Activated naive CD4-positive, alpha-beta T cell treated with anti-CD3 and anti-CD28 coated beads, Interleukin-2, amount 10 ng/mL, durations not matched to agents 7 days and 5 days (primary cell): ENCODE measurements around the gene HDAC10.
A peak's percentile ranks its signal among the peaks of the same experiment; 100 is the strongest.

Experiments used
- CTCF ChIA-PET: fragments of 350-600 bp; sonication (Branson Sonifier 250); formaldehyde crosslinking; loops from one replicate; lab custom pipeline; 2021; ENCODE audit warnings: antibody characterized with exemption; lab: Charles Lee
- DNase-seq: peaks from one replicate; pipeline ENCODE4 v3.0.0-alpha.2; 2020
- H3K27ac Mint-ChIP-seq: one replicate; pipeline ENCODE4 v1.8.0; 2021; ENCODE audit warnings: mild to moderate bottlenecking, moderate library complexity, mixed read lengths
- H3K27me3 Mint-ChIP-seq: one replicate; pipeline ENCODE4 v1.8.0; 2021; ENCODE audit warnings: mild to moderate bottlenecking, mixed read lengths
- H3K36me3 Mint-ChIP-seq: one replicate; pipeline ENCODE4 v1.8.0; 2021; ENCODE audit warnings: mixed read lengths
- H3K4me1 Mint-ChIP-seq: one replicate; pipeline ENCODE4 v1.8.0; 2021; ENCODE audit warnings: mixed read lengths
- H3K4me3 Mint-ChIP-seq: one replicate; pipeline ENCODE4 v1.8.0; 2021; ENCODE audit warnings: mild to moderate bottlenecking, moderate library complexity, mixed read lengths
- H3K9me3 Mint-ChIP-seq: one replicate; pipeline ENCODE4 v1.8.0; 2021; ENCODE audit warnings: mixed read lengths

HDAC10 gene

GRCh38 chr22:50236731-50237409, 14.2 kb downstream of the HDAC10 start:
- DNase-seq = peak; percentile 43
- no peaks in the 10 kb centered on the region for H3K27me3 Mint-ChIP-seq
- H3K4me1 Mint-ChIP-seq = peaks cover 10% of the 10 kb centered on the region
- H3K36me3 Mint-ChIP-seq = peaks cover 31% of the 10 kb centered on the region
- no peak overlapping the region for H3K27ac Mint-ChIP-seq
- CTCF ChIA-PET = interaction anchor here (1.3 kb wide), 2 partner anchors 10 to 105 kb away, joined by 3 to 5 read pairs; no protein-coding TSS in a partner anchor
- no peak overlapping the region for H3K4me3 Mint-ChIP-seq
- H3K9me3 Mint-ChIP-seq = peaks cover 9% of the 10 kb centered on the region

GRCh38 chr22:50233223-50233622, 17.8 kb downstream of the HDAC10 start:
- Mint-ChIP-seq H3K27me3 (no peaks in the 10 kb centered on the region), H3K27ac (no peak overlapping the region), H3K9me3 (peaks cover 9% of the 10 kb centered on the region), H3K4me3 (no peak overlapping the region), H3K36me3 (peaks cover 39% of the 10 kb centered on the region), H3K4me1 (no peaks in the 10 kb centered on the region)
- CTCF ChIA-PET = interaction anchor here (1.3 kb wide), 1 partner anchor 8 kb away, joined by 4 read pairs; no protein-coding TSS in a partner anchor
- no peak for DNase-seq

GRCh38 chr22:50232481-50233151, 18.4 kb downstream of the HDAC10 start:
- no peak overlapping the region for H3K4me3 Mint-ChIP-seq
- CTCF ChIA-PET = interaction anchor here (1.3 kb wide), 1 partner anchor 9 kb away, joined by 4 read pairs; no protein-coding TSS in a partner anchor
- no peak for DNase-seq
- H3K9me3 Mint-ChIP-seq = peaks cover 9% of the 10 kb centered on the region
- H3K36me3 Mint-ChIP-seq = peaks cover 36% of the 10 kb centered on the region
- no peaks in the 10 kb centered on the region for H3K4me1 Mint-ChIP-seq
- no peak overlapping the region for H3K27ac Mint-ChIP-seq
- no peaks in the 10 kb centered on the region for H3K27me3 Mint-ChIP-seq

GRCh38 chr22:50229370-50229769, 21.7 kb downstream of the HDAC10 start:
- peaks cover 24% of the 10 kb centered on the region for H3K36me3 Mint-ChIP-seq
- CTCF ChIA-PET = no interaction called here
- DNase-seq = no peak
- no peaks in the 10 kb centered on the region for H3K9me3 Mint-ChIP-seq
- H3K4me3 Mint-ChIP-seq = no peak overlapping the region
- no peaks in the 10 kb centered on the region for H3K27me3 Mint-ChIP-seq
- H3K27ac Mint-ChIP-seq = no peak overlapping the region
- H3K4me1 Mint-ChIP-seq = no peaks in the 10 kb centered on the region

- Mint-ChIP-seq H3K9me3 (no peaks in the 10 kb centered on the region), H3K27me3 (no peaks in the 10 kb centered on the region), H3K36me3 (peaks cover 27% of the 10 kb centered on the region), H3K27ac (no peak overlapping the region), H3K4me1 (no peaks in the 10 kb centered on the region), H3K4me3 (no peak overlapping the region)
- CTCF ChIA-PET = no interaction called here
- DNase-seq = no peak
Measured at GRCh38 chr22:50228366-50228765, 22.7 kb downstream of the HDAC10 start.

- no peak for DNase-seq
- Mint-ChIP-seq H3K4me1 (no peaks in the 10 kb centered on the region), H3K36me3 (peaks cover 27% of the 10 kb centered on the region), H3K27me3 (no peaks in the 10 kb centered on the region), H3K27ac (no peak overlapping the region), H3K4me3 (no peak overlapping the region), H3K9me3 (no peaks in the 10 kb centered on the region)
- CTCF ChIA-PET = interaction anchor here (1.4 kb wide), 1 partner anchor 10 kb away, joined by 3 read pairs; no protein-coding TSS in a partner anchor
Measured at GRCh38 chr22:50227579-50228215, 23.4 kb downstream of the HDAC10 start.

GRCh38 chr22:50226875-50227165, 24.2 kb downstream of the HDAC10 start:
- Mint-ChIP-seq H3K4me1 (no peaks in the 10 kb centered on the region), H3K36me3 (peaks cover 29% of the 10 kb centered on the region), H3K9me3 (no peaks in the 10 kb centered on the region), H3K4me3 (no peak overlapping the region), H3K27me3 (no peaks in the 10 kb centered on the region), H3K27ac (no peak overlapping the region)
- CTCF ChIA-PET = interaction anchor here (1.4 kb wide), 1 partner anchor 10 kb away, joined by 3 read pairs; no protein-coding TSS in a partner anchor
- DNase-seq = no peak

- H3K9me3 Mint-ChIP-seq = no peaks in the 10 kb centered on the region
- CTCF ChIA-PET = interaction anchor here (1.4 kb wide), 1 partner anchor 11 kb away, joined by 3 read pairs; no protein-coding TSS in a partner anchor
- H3K27ac Mint-ChIP-seq = no peak overlapping the region
- DNase-seq = no peak
- H3K36me3 Mint-ChIP-seq = peaks cover 29% of the 10 kb centered on the region
- no peak overlapping the region for H3K4me3 Mint-ChIP-seq
- no peaks in the 10 kb centered on the region for H3K27me3 Mint-ChIP-seq
- H3K4me1 Mint-ChIP-seq = no peaks in the 10 kb centered on the region
Measured at GRCh38 chr22:50226063-50226874, 24.8 kb downstream of the HDAC10 start.

- DNase-seq = no peak
- Mint-ChIP-seq H3K36me3 (peaks cover 34% of the 10 kb centered on the region), H3K4me3 (no peak overlapping the region), H3K4me1 (no peaks in the 10 kb centered on the region), H3K27ac (no peak overlapping the region), H3K27me3 (no peaks in the 10 kb centered on the region), H3K9me3 (no peaks in the 10 kb centered on the region)
- CTCF ChIA-PET = no interaction called here
Measured at GRCh38 chr22:50225200-50225969, 25.7 kb downstream of the HDAC10 start.

- Mint-ChIP-seq H3K9me3 (no peaks in the 10 kb centered on the region), H3K27ac (no peak overlapping the region), H3K27me3 (no peaks in the 10 kb centered on the region), H3K36me3 (peaks cover 38% of the 10 kb centered on the region), H3K4me1 (no peaks in the 10 kb centered on the region), H3K4me3 (no peak overlapping the region)
- CTCF ChIA-PET = interaction anchor here (1.5 kb wide), 1 partner anchor 9 kb away, joined by 4 read pairs; no protein-coding TSS in a partner anchor
- no peak for DNase-seq
Measured at GRCh38 chr22:50224071-50224470, 27.0 kb downstream of the HDAC10 start.

- H3K27me3 Mint-ChIP-seq = no peaks in the 10 kb centered on the region
- DNase-seq = no peak
- no peak overlapping the region for H3K4me3 Mint-ChIP-seq
- CTCF ChIA-PET = no interaction called here
- peaks cover 36% of the 10 kb centered on the region for H3K36me3 Mint-ChIP-seq
- H3K9me3 Mint-ChIP-seq = no peaks in the 10 kb centered on the region
- no peaks in the 10 kb centered on the region for H3K4me1 Mint-ChIP-seq
- H3K27ac Mint-ChIP-seq = no peak overlapping the region
Measured at GRCh38 chr22:50222508-50222907, 28.6 kb downstream of the HDAC10 start.

- H3K27ac Mint-ChIP-seq = no peak overlapping the region
- H3K36me3 Mint-ChIP-seq = peaks cover 37% of the 10 kb centered on the region
- CTCF ChIA-PET = interaction anchor here (1.6 kb wide), 1 partner anchor 18 kb away, joined by 3 read pairs; no protein-coding TSS in a partner anchor
- H3K4me1 Mint-ChIP-seq = no peaks in the 10 kb centered on the region
- no peak for DNase-seq
- no peaks in the 10 kb centered on the region for H3K9me3 Mint-ChIP-seq
- H3K4me3 Mint-ChIP-seq = no peak overlapping the region
- no peaks in the 10 kb centered on the region for H3K27me3 Mint-ChIP-seq
Measured at GRCh38 chr22:50221410-50222300, 29.4 kb downstream of the HDAC10 start.
